ENCODE data around the gene RPP25L.

Gene RPP25L

GRCh38 chr9:34568774-34569173, 43.1 kb downstream of the RPP25L start:
- DNase-seq (ENCODE audit: low read depth, low spot score) = no peak
- TF ChIP-seq CTCF (IDR thresholded peaks at IDR 0.05; ENCODE audit: insufficient read depth, low read length, missing control alignments) = no peak
- ChIA-PET POLR2A (no interaction called here), CTCF (interaction anchor here (1.5 to 4.0 kb wide), 2 partner anchors 11 to 23 kb away, joined by 3 to 19 read pairs; no protein-coding TSS in a partner anchor)
- H3K4me3 ChIP-seq (ENCODE audit: low read depth, low read length) = no peak overlapping the region

GRCh38 chr9:34568133-34568532, 43.8 kb downstream of the RPP25L start:
- POLR2A ChIA-PET = no interaction called here

GRCh38 chr9:34566972-34567371, 44.9 kb downstream of the RPP25L start:
- no peak overlapping the region for H3K4me3 ChIP-seq (ENCODE audit: low read depth, low read length)
- no peak for DNase-seq (ENCODE audit: low read depth, low spot score)
- CTCF ChIA-PET = interaction anchor here (0.8 to 1.1 kb wide), 3 partner anchors 16 to 162 kb away, joined by 3 to 5 read pairs (median 4); no protein-coding TSS in a partner anchor
- POLR2A ChIA-PET = no interaction called here
- TF ChIP-seq CTCF (IDR thresholded peaks at IDR 0.05; ENCODE audit: insufficient read depth, low read length, missing control alignments) = no peak

More at GRCh38 chr9:34568133-34568532, 43.8 kb downstream of the RPP25L start:
- CTCF ChIA-PET = interaction anchor here (1.5 to 4.0 kb wide), 2 partner anchors 12 to 24 kb away, joined by 3 to 19 read pairs; no protein-coding TSS in a partner anchor
- DNase-seq (ENCODE audit: low read depth, low spot score) = no peak
- no peak for TF ChIP-seq CTCF (IDR thresholded peaks at IDR 0.05; ENCODE audit: insufficient read depth, low read length, missing control alignments)
- H3K4me3 ChIP-seq (ENCODE audit: low read depth, low read length) = no peak overlapping the region

GRCh38 chr9:34566322-34566721, 45.6 kb downstream of the RPP25L start:
- ChIA-PET POLR2A (no interaction called here), CTCF (interaction anchor here (0.8 to 1.1 kb wide), 3 partner anchors 15 to 162 kb away, joined by 3 to 5 read pairs (median 4); no protein-coding TSS in a partner anchor)
- TF ChIP-seq CTCF (IDR thresholded peaks at IDR 0.05; ENCODE audit: insufficient read depth, low read length, missing control alignments) = no peak
- DNase-seq (ENCODE audit: low read depth, low spot score) = no peak
- no peak overlapping the region for H3K4me3 ChIP-seq (ENCODE audit: low read depth, low read length)

GRCh38 chr9:34565856-34566255, 46.0 kb downstream of the RPP25L start:
- ChIA-PET POLR2A (no interaction called here), CTCF (interaction anchor here (1.1 kb wide), 1 partner anchor 26 kb away, joined by 4 read pairs; no protein-coding TSS in a partner anchor)
- H3K4me3 ChIP-seq (ENCODE audit: low read depth, low read length) = no peak overlapping the region
- DNase-seq (ENCODE audit: low read depth, low spot score) = no peak
- no peak for TF ChIP-seq CTCF (IDR thresholded peaks at IDR 0.05; ENCODE audit: insufficient read depth, low read length, missing control alignments)

- DNase-seq (ENCODE audit: low read depth, low spot score) = no peak
- no peak for TF ChIP-seq CTCF (IDR thresholded peaks at IDR 0.05; ENCODE audit: insufficient read depth, low read length, missing control alignments)
- POLR2A ChIA-PET = no interaction called here
- no peak overlapping the region for H3K4me3 ChIP-seq (ENCODE audit: low read depth, low read length)
- CTCF ChIA-PET = interaction anchor here (0.6 to 3.0 kb wide), 4 partner anchors 18 to 40 kb away, joined by 3 to 22 read pairs (median 4); no protein-coding TSS in a partner anchor
Measured at GRCh38 chr9:34564617-34565016, 47.3 kb downstream of the RPP25L start.
